H1 (cell line): ENCODE data around the gene HIP1. TPM values are rescaled to one million over a fixed set of nuclear protein-coding genes. Genes with fewer than 3 reads are reported as not detected.

ENCODE experiments used
- CTCF ChIA-PET: fragments of 300-600 bp; sonication (Branson Sonifier 250); formaldehyde crosslinking; loops from one replicate; lab custom pipeline; 2021; ENCODE audit not compliant: partially characterized antibody; lab: Charles Lee
- POLR2A ChIA-PET: fragments of 300-600 bp; sonication (Branson Sonifier 250); formaldehyde crosslinking; loops from one replicate; lab custom pipeline; 2021; ENCODE audit warnings: inconsistent platforms; ENCODE audit not compliant: partially characterized antibody; lab: Charles Lee
- DNase-seq, 2 experiments: peaks; one replicate each; pipeline versions ENCODE4 v3.0.0 to v3.0.0-alpha.2; 2010 to 2022; ENCODE audit warnings: low spot score in 2 of 2, low read depth in 1 of 2, mixed read lengths in 1 of 2
- FAIRE-seq: peaks from 2 replicates; lab custom pipeline; 2011; peaks lifted over from hg19 to GRCh38; lab: Jason Lieb, UNC
- H2AFZ ChIP-seq: 2 replicates; pipeline ENCODE4 v1.8.1; 2012; ENCODE audit warnings: low read length, inconsistent platforms
- H2AK5ac ChIP-seq: 2 replicates; pipeline ENCODE4 v1.6.1; 2013; ENCODE audit warnings: low read depth, low read length
- H2BK120ac ChIP-seq: replicated peaks from 2 replicates; pipeline ENCODE3; 2013; ENCODE audit warnings: low read depth, low read length, inconsistent platforms
- H2BK12ac ChIP-seq: 2 replicates; pipeline ENCODE4 v1.6.1; 2013; ENCODE audit warnings: low read depth, low read length
- H2BK15ac ChIP-seq: 2 replicates; pipeline ENCODE4 v1.6.1; 2013; ENCODE audit warnings: low read length
- H2BK20ac ChIP-seq: 2 replicates; pipeline ENCODE4 v1.6.1; 2013; ENCODE audit warnings: low read length
- H2BK5ac ChIP-seq: 2 replicates; pipeline ENCODE4 v1.6.1; 2013; ENCODE audit warnings: low read depth, low read length
- H3K14ac ChIP-seq: 2 replicates; pipeline ENCODE4 v1.6.1; 2013; ENCODE audit warnings: inconsistent platforms; ENCODE audit not compliant: insufficient read length
- H3K18ac ChIP-seq: 2 replicates; pipeline ENCODE4 v1.6.1; 2013; ENCODE audit warnings: low read length; ENCODE audit errors: extremely low read depth
- H3K23ac ChIP-seq: 2 replicates; pipeline ENCODE4 v1.6.1; 2013; ENCODE audit warnings: inconsistent platforms; ENCODE audit not compliant: insufficient read length
- H3K23me2 ChIP-seq: 2 replicates; pipeline ENCODE4 v1.6.1; 2013; ENCODE audit warnings: low read depth, low read length
- H3K27ac ChIP-seq: 2 replicates; pipeline ENCODE4 v1.6.1; 2011; ENCODE audit warnings: low read depth, low read length, inconsistent platforms
- H3K27me3 ChIP-seq, 4 experiments: replicated peaks in 1 of 4; 1 replicate in 1 of 4; 2 replicates in 3 of 4; pipeline versions ENCODE4 v1.6.1 to v1.8.1; 2011 to 2013; ENCODE audit warnings: low read length in 3 of 4, mild to moderate bottlenecking in 3 of 4, inconsistent platforms in 2 of 4, mixed read lengths in 2 of 4, moderate library complexity in 1 of 4; ENCODE audit not compliant: control insufficient read depth in 3 of 4, insufficient read depth in 3 of 4; ENCODE audit errors: extremely low read depth in 1 of 4
- H3K36me3 ChIP-seq, 4 experiments: 2 replicates each; pipeline versions ENCODE4 v1.6.1 to v1.8.1; 2011 to 2013; ENCODE audit warnings: mild to moderate bottlenecking in 4 of 4, low read length in 3 of 4, moderate library complexity in 2 of 4, control low read depth in 1 of 4, inconsistent platforms in 1 of 4; ENCODE audit not compliant: insufficient read depth in 4 of 4, control insufficient read depth in 2 of 4
- H3K4ac ChIP-seq: replicated peaks from 2 replicates; pipeline ENCODE3; 2013; ENCODE audit warnings: low read length, low read depth, mixed read lengths, inconsistent platforms; ENCODE audit not compliant: insufficient read length
- H3K4me1 ChIP-seq, 4 experiments: replicated peaks in 1 of 4; 1 replicate in 1 of 4; 2 replicates in 3 of 4; pipeline versions ENCODE4 v1.6.1 to v1.8.1; 2011 to 2013; ENCODE audit warnings: low read length in 3 of 4, inconsistent platforms in 2 of 4, mixed read lengths in 1 of 4; ENCODE audit not compliant: insufficient read depth in 4 of 4, control insufficient read depth in 3 of 4
- H3K4me2 ChIP-seq, 2 experiments: 2 replicates each; pipeline versions ENCODE4 v1.6.1 to v1.8.1; 2011 to 2013; ENCODE audit warnings: low read depth in 2 of 2, low read length in 2 of 2, control low read depth in 1 of 2, inconsistent platforms in 1 of 2, mild to moderate bottlenecking in 1 of 2; ENCODE audit not compliant: insufficient read depth in 1 of 2
- H3K4me3 ChIP-seq, 4 experiments: fragments of 200-600, 300-600 bp in 1 of 4; sonication (generic), shearing (Covaris generic), sonication (Bioruptor Twin) in 1 of 4; 2 replicates each; pipeline versions ENCODE4 v1.5.1 to v1.8.1; 2011 to 2016; ENCODE audit warnings: low read length in 4 of 4, low read depth in 3 of 4, control low read depth in 2 of 4, inconsistent platforms in 2 of 4, mild to moderate bottlenecking in 2 of 4, mixed read lengths in 1 of 4, moderate library complexity in 1 of 4; ENCODE audit not compliant: insufficient read depth in 2 of 4; ENCODE audit errors: extremely low read depth in 1 of 4
- H3K56ac ChIP-seq: replicated peaks from 2 replicates; pipeline ENCODE3; 2013; ENCODE audit warnings: low read depth, mild to moderate bottlenecking, mixed read lengths, low read length, inconsistent platforms; ENCODE audit not compliant: insufficient read length
- H3K79me1 ChIP-seq: 2 replicates; pipeline ENCODE4 v1.6.1; 2013; ENCODE audit warnings: low read depth, low read length, control low read depth
- H3K79me2 ChIP-seq, 2 experiments: 2 replicates each; pipeline versions ENCODE4 v1.6.1 to v1.8.1; 2012 to 2013; ENCODE audit warnings: low read length in 2 of 2, mild to moderate bottlenecking in 2 of 2, inconsistent platforms in 1 of 2; ENCODE audit not compliant: insufficient read depth in 2 of 2, control insufficient read depth in 1 of 2
- H3K9ac ChIP-seq, 4 experiments: replicated peaks in 1 of 4; 1 replicate in 1 of 4; 2 replicates in 3 of 4; pipeline versions ENCODE4 v1.6.1 to v1.8.1; 2011 to 2013; ENCODE audit warnings: low read depth in 3 of 4, low read length in 3 of 4, control low read depth in 2 of 4, mild to moderate bottlenecking in 2 of 4, moderate library complexity in 2 of 4, inconsistent platforms in 1 of 4; ENCODE audit errors: extremely low read depth in 1 of 4
- H3K9me3 ChIP-seq, 2 experiments: 2 replicates each; pipeline versions ENCODE4 v1.6.1 to v1.8.1; 2012 to 2013; ENCODE audit warnings: mild to moderate bottlenecking in 2 of 2, moderate library complexity in 2 of 2, control low read depth in 1 of 2, inconsistent platforms in 1 of 2, low read depth in 1 of 2, low read length in 1 of 2, mixed read lengths in 1 of 2; ENCODE audit not compliant: insufficient read depth in 2 of 2
- H4K20me1 ChIP-seq, 2 experiments: replicated peaks in 1 of 2; 2 replicates each; pipeline versions ENCODE3 to v1.8.1; 2011 to 2013; ENCODE audit warnings: inconsistent platforms in 2 of 2, low read length in 2 of 2, mild to moderate bottlenecking in 1 of 2; ENCODE audit not compliant: insufficient read depth in 2 of 2, control insufficient read depth in 1 of 2
- H4K5ac ChIP-seq: 2 replicates; pipeline ENCODE4 v1.6.1; 2013; ENCODE audit warnings: low read length, low read depth, mixed read lengths, inconsistent platforms; ENCODE audit not compliant: insufficient read length
- H4K8ac ChIP-seq: 2 replicates; pipeline ENCODE4 v1.8.0; 2013; ENCODE audit warnings: mild to moderate bottlenecking, moderate library complexity, low read length, inconsistent platforms; ENCODE audit not compliant: insufficient read depth; ENCODE audit errors: extremely low read depth
- H4K91ac ChIP-seq: replicated peaks from 2 replicates; pipeline ENCODE3; 2013; ENCODE audit warnings: low read length, mixed read lengths, inconsistent platforms; ENCODE audit not compliant: insufficient read length
- CBX5 ChIP-seq: fragments of 300-800, 300-1000 bp; sonication (generic); IDR thresholded peaks from 2 replicates; pipeline ENCODE4 v1.7.1; 2016; ENCODE audit warnings: antibody characterized with exemption, low read length, low read depth
- EP300 ChIP-seq, 2 experiments: IDR thresholded peaks; 1 replicate in 1 of 2; 2 replicates in 1 of 2; pipeline ENCODE4 v1.6.1; 2011 to 2012; ENCODE audit warnings: low read depth in 2 of 2, low read length in 2 of 2, mild to moderate bottlenecking in 2 of 2, borderline replicate concordance in 1 of 2, inconsistent platforms in 1 of 2, moderate library complexity in 1 of 2
- GTF2F1 ChIP-seq: IDR thresholded peaks from 2 replicates; pipeline ENCODE4 v1.6.1; 2012; ENCODE audit warnings: low read depth, low read length, improper control_type of control experiment, borderline replicate concordance
- KDM5A ChIP-seq: fragments of 200-600 bp; IDR thresholded peaks from 2 replicates; pipeline ENCODE4 v1.7.1; 2012; ENCODE audit warnings: mild to moderate bottlenecking, low read length, inconsistent platforms, mixed read lengths
- PHF8 ChIP-seq: fragments of 200-600 bp; sonication (generic); conservative IDR thresholded peaks from 2 replicates; pipeline ENCODE4 v1.7.1; 2012; ENCODE audit warnings: low read depth, mild to moderate bottlenecking, inconsistent platforms, low read length, moderate library complexity
- RXRA ChIP-seq: IDR thresholded peaks from 2 replicates; pipeline ENCODE4 v1.6.1; 2011; ENCODE audit warnings: low read depth, mild to moderate bottlenecking, low read length, moderate library complexity; ENCODE audit not compliant: insufficient read depth
- SAP30 ChIP-seq: fragments of 300-600 bp; sonication (generic); IDR thresholded peaks from 2 replicates; pipeline ENCODE4 v1.7.1; 2012; ENCODE audit warnings: low read length, moderate library complexity, mild to moderate bottlenecking, inconsistent platforms; ENCODE audit not compliant: insufficient read depth, insufficient replicate concordance
- SIN3A ChIP-seq, 2 experiments: IDR thresholded peaks in 1 of 2; conservative IDR thresholded peaks in 1 of 2; 2 replicates each; pipeline ENCODE4 v1.6.1; 2011 to 2012; ENCODE audit warnings: low read length in 2 of 2, improper control_type of control experiment in 1 of 2, low read depth in 1 of 2, mild to moderate bottlenecking in 1 of 2
- SIX5 ChIP-seq: IDR thresholded peaks from 2 replicates; pipeline ENCODE4 v1.6.1; 2011; ENCODE audit warnings: mild to moderate bottlenecking, low read depth, low read length
- SP2 ChIP-seq: IDR thresholded peaks from 2 replicates; pipeline ENCODE4 v1.6.1; 2012; ENCODE audit warnings: mild to moderate bottlenecking, low read length, inconsistent platforms
- SRF ChIP-seq: IDR thresholded peaks from 2 replicates; pipeline ENCODE4 v1.6.1; 2011; ENCODE audit warnings: mild to moderate bottlenecking, low read depth, low read length, moderate library complexity
- WGBS, 2 experiments: shearing (Covaris generic) in 1 of 2; methylation state at CpG; one replicate each; pipeline versions ENCODE4 v1.1.6 to v1.1.7; 2013 to 2015; ENCODE audit warnings: low lambda C conversion rate in 2 of 2, mixed read lengths in 2 of 2, inconsistent platforms in 1 of 2, low coverage in 1 of 2, missing lambda C conversion rate in 1 of 2; ENCODE audit not compliant: insufficient replicate concordance in 2 of 2, insufficient coverage in 1 of 2, insufficient read length in 1 of 2; ENCODE audit errors: extremely low coverage in 1 of 2, missing lambda C conversion rate in 1 of 2; 5-methylcytosine and 5-hydroxymethylcytosine counted together
- polyA plus RNA-seq, 7 experiments: library from polyadenylated mRNA; depleted of rRNA in 3 of 7; stranded (reverse) in 5 of 7; unstranded in 2 of 7; fragments of >200 nt in 5 of 7; fragments of 200-250 nt in 2 of 7; gene quantifications; 1 replicate in 5 of 7; 2 replicates in 1 of 7; 4 replicates in 1 of 7; pipeline versions ENCODE4 v1.2.1 to v1.2.3, GENCODE V29; 2011 to 2013; ENCODE audit warnings: missing spikeins in 2 of 7, mixed read lengths in 2 of 7
- total RNA-seq: library from RNA; stranded (reverse); fragmentation: NEBNext Ultra II Directional; extraction: Animal tissue kit (Norgen Biotek cat#: 25700); gene quantifications from 2 replicates; pipeline ENCODE4 v1.2.1, GENCODE V29; 2021
- TF ChIP-seq, protein P1 (sequence below): IDR thresholded peaks from 2 replicates; pipeline ENCODE4 v1.6.1; 2011; ENCODE audit warnings: low read depth, mild to moderate bottlenecking, low read length; ENCODE audit not compliant: insufficient read depth

HIP1 gene
- total and polyA plus RNA-seq, 2 of the 8 experiments (the other 6 are each of a cell fraction or from before 2014, with no cell fraction given): 51.8 to 108 TPM

DNA sequence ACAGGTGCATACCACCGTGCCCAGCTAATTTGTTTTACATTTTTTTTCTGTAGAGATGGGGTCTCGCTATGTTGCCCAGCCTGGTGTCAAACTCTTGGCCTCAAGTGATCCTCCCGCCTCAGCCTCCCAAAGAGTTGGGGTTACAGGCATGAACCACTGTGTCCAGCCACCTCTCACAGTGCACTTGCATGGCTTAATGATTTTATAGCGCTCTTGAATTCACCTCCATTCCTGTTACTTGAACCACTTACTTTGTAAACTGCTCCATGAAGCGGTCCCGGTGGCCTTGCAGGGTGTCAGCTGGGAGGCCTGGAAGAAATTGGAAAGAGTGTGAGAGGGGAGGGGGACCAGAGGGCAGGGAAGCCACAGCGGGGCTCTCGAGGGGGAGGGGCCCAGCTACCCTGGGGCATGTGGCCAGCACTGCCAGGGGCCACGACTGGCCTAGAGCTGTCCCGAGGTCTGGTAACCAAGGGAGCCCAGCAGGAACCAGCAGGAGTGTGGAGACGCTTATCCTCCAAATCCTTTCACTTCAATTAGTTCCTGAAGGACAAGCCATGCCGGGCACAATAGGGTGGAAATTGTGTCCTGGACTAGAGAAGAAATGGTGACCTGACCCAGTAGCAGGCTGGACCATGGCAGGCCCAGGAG is 170.7 kb downstream of the HIP1 start:
- POLR2A ChIA-PET: no interaction called here
- CTCF ChIA-PET: interaction anchor here (0.6 to 1.0 kb wide), 2 partner anchors 15 to 195 kb away, joined by 3 to 4 read pairs; no protein-coding TSS in a partner anchor
- Histone ChIP-seq H3K23ac (no peak overlapping the region), H2BK5ac (no peak overlapping the region), H2AFZ (no peak overlapping the region), H3K23me2 (no peaks in the 10 kb centered on the region), H4K91ac (no peak overlapping the region), H2BK15ac (no peak overlapping the region), H3K18ac (no peak overlapping the region), H3K36me3 (peaks cover 19 to 80% (median 61%) of the 10 kb centered on the region in 4 experiments), H3K79me2 (no peaks in the 10 kb centered on the region), H3K4me1 (no peaks in the 10 kb centered on the region), H3K4me2 (no peak overlapping the region), H3K4me3 (no peak overlapping the region), H3K79me1 (no peaks in the 10 kb centered on the region), H4K8ac (no peak overlapping the region), H3K14ac (no peak overlapping the region), H3K56ac (no peak overlapping the region), H2AK5ac (no peak overlapping the region), H3K9me3 (no peaks in the 10 kb centered on the region), H4K5ac (no peak overlapping the region), H2BK20ac (no peak overlapping the region), H4K20me1 (peaks cover 0 to 1% of the 10 kb centered on the region in 2 experiments), H3K27ac (no peak overlapping the region), H3K27me3 (no peaks in the 10 kb centered on the region), H2BK120ac (no peak overlapping the region), H2BK12ac (no peak overlapping the region), H3K9ac (no peak overlapping the region), H3K4ac (no peak overlapping the region)
- DNase-seq (no peak), FAIRE-seq (no peak)
- WGBS, 2 experiments: 81% methylated on average over 9 of the region's 12 CpGs; no CpG with 5 or more reads in 1 of the 2 experiments
- TF ChIP-seq GTF2F1 (no peak), CBX5 (no peak), SAP30 (no peak), SRF (no peak), SIN3A (conservative IDR thresholded peaks at IDR 0.05 in 1 of 2, IDR thresholded peaks at IDR 0.05 in 1 of 2; ENCODE audit: low read depth in 1 of 2, low read length in 2 of 2) (no peak), PHF8 (no peak), RXRA (no peak), EP300 (IDR thresholded peaks at IDR 0.05; ENCODE audit: borderline replicate concordance in 1 of 2, low read depth in 2 of 2, low read length in 2 of 2) (no peak), KDM5A (no peak), SP2 (no peak), SIX5 (no peak)
- TF ChIP-seq, protein P1, sequence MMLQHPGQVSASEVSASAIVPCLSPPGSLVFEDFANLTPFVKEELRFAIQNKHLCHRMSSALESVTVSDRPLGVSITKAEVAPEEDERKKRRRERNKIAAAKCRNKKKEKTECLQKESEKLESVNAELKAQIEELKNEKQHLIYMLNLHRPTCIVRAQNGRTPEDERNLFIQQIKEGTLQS: no peak
